IMR-90 (cell line): Measurements from ENCODE around the gene HEATR5A. TPM values are rescaled to one million over a fixed set of nuclear protein-coding genes. Genes with fewer than 3 reads are reported as not detected.

Experiments used
- ATAC-seq: fragments of 200-7000 bp; cut with Tn5 transposase; 2 replicates; pipeline ENCODE4 v1.9.1; 2020; ENCODE audit warnings: low read depth, mild to moderate bottlenecking, moderate library complexity
- BruUV-seq: library from RNA; stranded (reverse); fragments of 400-500 nt; replicated peaks from 2 replicates; lab custom pipeline; 2021; lab: Mats Ljungman, UMichigan
- CTCF ChIA-PET: fragments of 300-600 bp; formaldehyde crosslinking; extraction: SDS; loops from one replicate; lab custom pipeline; 2021; ENCODE audit warnings: antibody characterized with exemption; lab: Yijun Ruan, JAX
- POLR2A ChIA-PET: fragments of 300-600 bp; sonication (Branson Sonifier 250); formaldehyde crosslinking; loops from one replicate; lab custom pipeline; 2022; ENCODE audit warnings: antibody characterized with exemption; ENCODE audit not compliant: unreplicated experiment; lab: Charles Lee
- DNase-seq: peaks from one replicate; pipeline ENCODE4 v3.0.0; 2013
- H2AFZ ChIP-seq: replicated peaks from 2 replicates; pipeline ENCODE3; 2013; ENCODE audit warnings: low read length, mild to moderate bottlenecking; ENCODE audit not compliant: poor library complexity
- H2AK5ac ChIP-seq: 2 replicates; pipeline ENCODE4 v1.6.1; 2013; ENCODE audit warnings: low read depth, low read length, inconsistent platforms
- H2AK9ac ChIP-seq: replicated peaks from 2 replicates; pipeline ENCODE3; 2013; ENCODE audit warnings: mild to moderate bottlenecking, low read depth, low read length, moderate library complexity; ENCODE audit not compliant: poor library complexity
- H2BK120ac ChIP-seq: 2 replicates; pipeline ENCODE4 v1.6.1; 2013; ENCODE audit warnings: low read depth, low read length, inconsistent platforms
- H2BK15ac ChIP-seq: 3 replicates; pipeline ENCODE4 v1.6.1; 2013; ENCODE audit warnings: low read depth, low read length, inconsistent platforms
- H2BK20ac ChIP-seq: 2 replicates; pipeline ENCODE4 v1.6.1; 2013; ENCODE audit warnings: low read depth, mild to moderate bottlenecking, inconsistent platforms, low read length, moderate library complexity
- H2BK5ac ChIP-seq: 2 replicates; pipeline ENCODE4 v1.6.1; 2013; ENCODE audit warnings: mild to moderate bottlenecking, low read depth, low read length, inconsistent platforms; ENCODE audit not compliant: poor library complexity, severe bottlenecking
- H3K14ac ChIP-seq: replicated peaks from 2 replicates; pipeline ENCODE4 v1.6.1; 2013; ENCODE audit warnings: low read depth, low read length, inconsistent platforms
- H3K18ac ChIP-seq: 2 replicates; pipeline ENCODE4 v1.6.1; 2013; ENCODE audit warnings: low read depth, low read length, control low read depth
- H3K23ac ChIP-seq: 2 replicates; pipeline ENCODE4 v1.6.1; 2013; ENCODE audit warnings: low read depth, low read length, inconsistent platforms
- H3K27ac ChIP-seq: 2 replicates; pipeline ENCODE4 v1.5.1; 2013; ENCODE audit warnings: mild to moderate bottlenecking, control low read depth, low read length; ENCODE audit not compliant: insufficient read depth
- H3K27me3 ChIP-seq: 2 replicates; pipeline ENCODE4 v1.6.1; 2013; ENCODE audit warnings: low read length; ENCODE audit not compliant: control insufficient read depth, insufficient read depth
- H3K36me3 ChIP-seq: 2 replicates; pipeline ENCODE4 v1.6.1; 2013; ENCODE audit warnings: low read length, mixed read lengths; ENCODE audit not compliant: control insufficient read depth, insufficient read depth
- H3K4ac ChIP-seq: 2 replicates; pipeline ENCODE4 v1.6.1; 2013; ENCODE audit warnings: low read depth, low read length, inconsistent platforms
- H3K4me1 ChIP-seq: 2 replicates; pipeline ENCODE4 v1.6.1; 2013; ENCODE audit warnings: low read length, mixed read lengths; ENCODE audit not compliant: control insufficient read depth, insufficient read depth
- H3K4me2 ChIP-seq: 2 replicates; pipeline ENCODE4 v1.6.1; 2013; ENCODE audit warnings: low read depth, mild to moderate bottlenecking, control low read depth, low read length, moderate library complexity
- H3K4me3 ChIP-seq: 2 replicates; pipeline ENCODE4 v1.5.1; 2013; ENCODE audit warnings: low read depth, mild to moderate bottlenecking, control low read depth, low read length, moderate library complexity; ENCODE audit not compliant: insufficient read depth
- H3K56ac ChIP-seq: 2 replicates; pipeline ENCODE4 v1.6.1; 2013; ENCODE audit warnings: low read length, inconsistent platforms; ENCODE audit not compliant: insufficient read depth; ENCODE audit errors: extremely low read depth
- H3K79me1 ChIP-seq, 2 experiments: 2 replicates each; pipeline ENCODE4 v1.6.1; 2013; ENCODE audit warnings: low read length in 2 of 2, inconsistent platforms in 1 of 2, low read depth in 1 of 2
- H3K9ac ChIP-seq: 2 replicates; pipeline ENCODE4 v1.6.1; 2013; ENCODE audit warnings: low read depth, low read length, control low read depth
- H3K9me1 ChIP-seq: 2 replicates; pipeline ENCODE4 v1.6.1; 2013; ENCODE audit warnings: low read length, inconsistent platforms; ENCODE audit not compliant: insufficient read depth
- H3K9me3 ChIP-seq: 2 replicates; pipeline ENCODE4 v1.6.1; 2013; ENCODE audit warnings: low read length; ENCODE audit not compliant: control insufficient read depth, insufficient read depth
- H4K20me1 ChIP-seq: 2 replicates; pipeline ENCODE4 v1.6.1; 2013; ENCODE audit warnings: low read length, inconsistent platforms; ENCODE audit not compliant: insufficient read depth
- H4K5ac ChIP-seq: 2 replicates; pipeline ENCODE4 v1.6.1; 2013; ENCODE audit warnings: mild to moderate bottlenecking, low read depth, low read length, control low read depth
- H4K8ac ChIP-seq, 2 experiments: 2 replicates each; pipeline ENCODE4 v1.6.1; 2013; ENCODE audit warnings: low read depth in 2 of 2, low read length in 2 of 2, control low read depth in 1 of 2, inconsistent platforms in 1 of 2
- H4K91ac ChIP-seq: 2 replicates; pipeline ENCODE4 v1.6.1; 2013; ENCODE audit warnings: low read depth, low read length, inconsistent platforms; ENCODE audit not compliant: insufficient read depth
- BHLHE40 ChIP-seq: fragments of 150-350 bp; IDR thresholded peaks from 2 replicates; pipeline ENCODE4 v1.6.1; 2016; ENCODE audit warnings: mild to moderate bottlenecking, low read depth, low read length
- CEBPB ChIP-seq: IDR thresholded peaks from 2 replicates; pipeline ENCODE4 v1.6.1; 2012; ENCODE audit warnings: low read depth, low read length, improper control_type of control experiment
- CHD1 ChIP-seq: IDR thresholded peaks from 2 replicates; pipeline ENCODE4 v1.6.1; 2012; ENCODE audit warnings: low read depth, low read length, improper control_type of control experiment
- FOS ChIP-seq: fragments of 150-350 bp; IDR thresholded peaks from 2 replicates; pipeline ENCODE4 v1.6.1; 2016; ENCODE audit warnings: low read depth, low read length
- MAFK ChIP-seq: IDR thresholded peaks from 2 replicates; pipeline ENCODE4 v1.6.1; 2012; ENCODE audit warnings: low read depth, low read length, improper control_type of control experiment
- MAZ ChIP-seq: IDR thresholded peaks from 2 replicates; pipeline ENCODE4 v1.6.1; 2012; ENCODE audit warnings: low read depth, mild to moderate bottlenecking, low read length, improper control_type of control experiment, moderate library complexity, borderline replicate concordance
- MXI1 ChIP-seq: IDR thresholded peaks from 2 replicates; pipeline ENCODE4 v1.6.1; 2012; ENCODE audit warnings: low read depth, mild to moderate bottlenecking, low read length, moderate library complexity, borderline replicate concordance
- NFE2L2 ChIP-seq: fragments of 150-350 bp; IDR thresholded peaks from 2 replicates; pipeline ENCODE4 v1.6.1; 2016; ENCODE audit warnings: low read depth, mild to moderate bottlenecking, low read length
- POLR2A ChIP-seq: IDR thresholded peaks from 2 replicates; pipeline ENCODE4 v1.6.1; 2012; ENCODE audit warnings: mild to moderate bottlenecking, low read depth, low read length
- RCOR1 ChIP-seq: IDR thresholded peaks from 2 replicates; pipeline ENCODE4 v1.6.1; 2012; ENCODE audit warnings: mild to moderate bottlenecking, low read length, improper control_type of control experiment; ENCODE audit not compliant: insufficient replicate concordance
- RFX5 ChIP-seq: IDR thresholded peaks from 2 replicates; pipeline ENCODE4 v1.8.0; 2012; ENCODE audit warnings: low read depth, mild to moderate bottlenecking, low read length, moderate library complexity
- SMC3 ChIP-seq: fragments of 150-350 bp; IDR thresholded peaks from 2 replicates; pipeline ENCODE4 v1.6.1; 2016; ENCODE audit warnings: low read depth, mild to moderate bottlenecking, antibody characterized with exemption, low read length, moderate library complexity
- WGBS, 2 experiments: methylation state at CpG; one replicate each; pipeline versions ENCODE4 v1.1.5 to v1.1.7; 2013; ENCODE audit warnings: missing lambda C conversion rate in 2 of 2; ENCODE audit not compliant: insufficient read length in 1 of 2; ENCODE audit errors: extremely low coverage in 2 of 2; 5-methylcytosine and 5-hydroxymethylcytosine counted together
- dilution Hi-C: fragments of 300-500 bp; cut with HindIII; formaldehyde crosslinking; loops from one replicate; pipeline ENCODE4 v1.14.3; 2018; ENCODE audit warnings: low sequenced_read_pairs; ENCODE audit not compliant: unreplicated experiment
- in situ Hi-C: fragments of 300-500 bp; cut with MboI; formaldehyde crosslinking; loops from 3 replicates; pipeline ENCODE4 v1.14.3; 2019; ENCODE audit warnings: low sequenced_read_pairs, inconsistent platforms, mixed read lengths
- intact Hi-C: fragments of 100-400 bp; cut with micrococcal nuclease; formaldehyde crosslinking; loops from 2 replicates; pipeline ENCODE4 v1.10.0; 2022
- polyA plus RNA-seq, 3 experiments: library from polyadenylated mRNA; depleted of rRNA; stranded (reverse); fragments of >200 nt; gene quantifications; 2 replicates each; pipeline ENCODE4 v1.2.3, GENCODE V29; 2012; ENCODE audit warnings: low replicate concordance in 1 of 3
- total RNA-seq: library from RNA; depleted of rRNA; stranded (reverse); fragments of >200 nt; gene quantifications from 2 replicates; pipeline ENCODE4 v1.2.3, GENCODE V29; 2012
- TF ChIP-seq, protein P1 (sequence below): fragments of 150-350 bp; IDR thresholded peaks from 2 replicates; pipeline ENCODE4 v1.6.1; 2016; ENCODE audit warnings: low read depth, mild to moderate bottlenecking, low read length, moderate library complexity, borderline replicate concordance
- TF ChIP-seq, protein P2 (sequence below): fragments of 150-350 bp; IDR thresholded peaks from 2 replicates; pipeline ENCODE4 v1.6.1; 2017; ENCODE audit warnings: mild to moderate bottlenecking, antibody characterized with exemption, low read length, low read depth
- TF ChIP-seq, protein P3 (sequence below): conservative IDR thresholded peaks from 2 replicates; pipeline ENCODE4 v1.5.1; 2012; ENCODE audit warnings: mild to moderate bottlenecking, low read depth, low read length, improper control_type of control experiment

The HEATR5A gene
- total and polyA plus RNA-seq, 2 of the 4 experiments (the other 2 are of a cell fraction), result 14.0 to 48.9 TPM

GRCh38 chr14:31271648-31272047 is 148.7 kb downstream of the HEATR5A start:
- POLR2A ChIA-PET, result no interaction called here
- ATAC-seq, result no peak
- no peak overlapping the region for H3K56ac ChIP-seq
- no peak overlapping the region for H2BK15ac ChIP-seq
- no peak overlapping the region for H3K4me2 ChIP-seq
- dilution Hi-C loops, result no loop called here
- H3K4ac ChIP-seq, result 0 out of 2 replicates have a peak overlapping the region, but pooled peaks have one; percentile 22
- no peaks in the 10 kb centered on the region; the same call in 1 of the 2 replicates for H3K9me1 ChIP-seq
- H2BK5ac ChIP-seq, result no peak overlapping the region
- no peak overlapping the region; the same call in 1 of the 2 replicates for H2BK20ac ChIP-seq
- H3K9me3 ChIP-seq, result peaks cover 2% of the 10 kb centered on the region
- CTCF ChIA-PET, result interaction anchor here (0.6 kb wide), 1 partner anchor 296 kb away, joined by 5 read pairs; no protein-coding TSS in a partner anchor
- in situ Hi-C loops, result no loop called here
- 100% methylated on average over 5 of the region's 8 CpGs; no CpG with 5 or more reads in 1 of the 2 experiments for WGBS, 2 experiments
- BruUV-seq, result no TSS peak
- no peak overlapping the region for H4K8ac ChIP-seq
- no peak overlapping the region for H4K91ac ChIP-seq
- no peak overlapping the region for H3K14ac ChIP-seq
- no peak overlapping the region for H2AFZ ChIP-seq
- H3K36me3 ChIP-seq, result no peaks in the 10 kb centered on the region
- no peaks in the 10 kb centered on the region for H3K79me1 ChIP-seq
- no peak overlapping the region for H3K23ac ChIP-seq
- H2AK5ac ChIP-seq, result peak overlapping the region; percentile 1; the same call in 1 of the 2 replicates
- no peak overlapping the region for H2AK9ac ChIP-seq
- H2BK120ac ChIP-seq, result no peak overlapping the region
- H3K4me3 ChIP-seq, result no peak overlapping the region
- no peak overlapping the region for H4K5ac ChIP-seq
- DNase-seq, result no peak
- H4K20me1 ChIP-seq, result no peaks in the 10 kb centered on the region
- no peak overlapping the region for H3K18ac ChIP-seq
- TF ChIP-seq, protein P1, sequence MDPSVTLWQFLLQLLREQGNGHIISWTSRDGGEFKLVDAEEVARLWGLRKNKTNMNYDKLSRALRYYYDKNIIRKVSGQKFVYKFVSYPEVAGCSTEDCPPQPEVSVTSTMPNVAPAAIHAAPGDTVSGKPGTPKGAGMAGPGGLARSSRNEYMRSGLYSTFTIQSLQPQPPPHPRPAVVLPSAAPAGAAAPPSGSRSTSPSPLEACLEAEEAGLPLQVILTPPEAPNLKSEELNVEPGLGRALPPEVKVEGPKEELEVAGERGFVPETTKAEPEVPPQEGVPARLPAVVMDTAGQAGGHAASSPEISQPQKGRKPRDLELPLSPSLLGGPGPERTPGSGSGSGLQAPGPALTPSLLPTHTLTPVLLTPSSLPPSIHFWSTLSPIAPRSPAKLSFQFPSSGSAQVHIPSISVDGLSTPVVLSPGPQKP, result no peak
- TF ChIP-seq RFX5 (no peak), SMC3 (no peak), RCOR1 (no peak), BHLHE40 (no peak), MAFK (no peak), MAZ (no peak), NFE2L2 (no peak), CEBPB (no peak), FOS (no peak), MXI1 (no peak), CHD1 (no peak), POLR2A (no peak)
- TF ChIP-seq, protein P2, sequence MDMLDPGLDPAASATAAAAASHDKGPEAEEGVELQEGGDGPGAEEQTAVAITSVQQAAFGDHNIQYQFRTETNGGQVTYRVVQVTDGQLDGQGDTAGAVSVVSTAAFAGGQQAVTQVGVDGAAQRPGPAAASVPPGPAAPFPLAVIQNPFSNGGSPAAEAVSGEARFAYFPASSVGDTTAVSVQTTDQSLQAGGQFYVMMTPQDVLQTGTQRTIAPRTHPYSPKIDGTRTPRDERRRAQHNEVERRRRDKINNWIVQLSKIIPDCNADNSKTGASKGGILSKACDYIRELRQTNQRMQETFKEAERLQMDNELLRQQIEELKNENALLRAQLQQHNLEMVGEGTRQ, result no peak
- TF ChIP-seq, protein P3, sequence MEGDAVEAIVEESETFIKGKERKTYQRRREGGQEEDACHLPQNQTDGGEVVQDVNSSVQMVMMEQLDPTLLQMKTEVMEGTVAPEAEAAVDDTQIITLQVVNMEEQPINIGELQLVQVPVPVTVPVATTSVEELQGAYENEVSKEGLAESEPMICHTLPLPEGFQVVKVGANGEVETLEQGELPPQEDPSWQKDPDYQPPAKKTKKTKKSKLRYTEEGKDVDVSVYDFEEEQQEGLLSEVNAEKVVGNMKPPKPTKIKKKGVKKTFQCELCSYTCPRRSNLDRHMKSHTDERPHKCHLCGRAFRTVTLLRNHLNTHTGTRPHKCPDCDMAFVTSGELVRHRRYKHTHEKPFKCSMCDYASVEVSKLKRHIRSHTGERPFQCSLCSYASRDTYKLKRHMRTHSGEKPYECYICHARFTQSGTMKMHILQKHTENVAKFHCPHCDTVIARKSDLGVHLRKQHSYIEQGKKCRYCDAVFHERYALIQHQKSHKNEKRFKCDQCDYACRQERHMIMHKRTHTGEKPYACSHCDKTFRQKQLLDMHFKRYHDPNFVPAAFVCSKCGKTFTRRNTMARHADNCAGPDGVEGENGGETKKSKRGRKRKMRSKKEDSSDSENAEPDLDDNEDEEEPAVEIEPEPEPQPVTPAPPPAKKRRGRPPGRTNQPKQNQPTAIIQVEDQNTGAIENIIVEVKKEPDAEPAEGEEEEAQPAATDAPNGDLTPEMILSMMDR, result no peak
- H3K9ac ChIP-seq, result no peak overlapping the region
- H3K27ac ChIP-seq, result no peak overlapping the region
- intact Hi-C loops, result no loop called here
- H3K4me1 ChIP-seq, result peaks cover 5% of the 10 kb centered on the region; the same call in 1 of the 2 replicates
- H3K27me3 ChIP-seq, result no peaks in the 10 kb centered on the region
